ENCODE measurements around the gene TRMT44.
"Not testable (repeated sequence)": the region's sequence is repeated elsewhere in the genome, so short reads cannot be mapped to it uniquely, and the experiment has no call there.

TRMT44 gene

DNA sequence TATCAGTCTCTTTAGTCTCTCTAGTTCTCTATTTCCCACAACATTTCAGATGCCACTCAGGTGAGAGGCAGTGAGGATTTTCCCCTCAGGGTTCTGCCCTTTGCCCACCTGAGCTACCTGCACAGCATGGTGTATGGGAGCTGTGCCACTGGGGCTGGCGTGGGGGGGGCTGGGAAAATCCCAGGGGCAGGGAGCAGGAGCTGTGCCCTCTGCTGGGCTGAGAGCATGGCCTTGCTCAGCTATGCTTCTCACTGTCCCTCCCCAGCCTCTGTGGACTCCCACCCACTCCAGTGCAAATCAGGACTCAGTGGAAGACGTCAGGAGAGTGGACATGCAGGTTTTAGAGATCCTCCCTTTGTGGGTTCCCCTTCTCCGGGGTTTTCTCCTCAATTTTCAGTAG lies 57.2 kb downstream of the TRMT44 start:
- no peak for DNase-seq

DNA sequence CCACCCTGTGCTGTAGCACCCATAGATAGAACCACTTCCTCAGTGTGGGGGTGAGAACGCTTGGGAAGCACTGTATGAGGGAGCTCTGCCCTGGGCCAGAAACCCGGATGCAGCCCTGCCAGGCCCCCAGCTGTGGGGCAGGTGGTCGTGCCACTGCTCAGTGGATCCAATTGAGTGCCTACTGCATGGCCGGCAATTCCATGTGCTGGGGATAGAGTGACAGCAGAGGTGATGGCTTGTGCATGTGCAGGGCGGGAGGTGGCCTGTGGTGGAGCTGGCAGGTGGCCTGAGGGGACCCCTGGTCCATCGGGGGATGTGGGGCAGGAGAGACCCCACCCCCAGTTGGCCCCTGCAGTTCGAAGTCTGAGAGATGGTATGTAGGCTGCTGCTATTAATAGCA lies 60.4 kb downstream of the TRMT44 start:
- no peak for DNase-seq

DNA sequence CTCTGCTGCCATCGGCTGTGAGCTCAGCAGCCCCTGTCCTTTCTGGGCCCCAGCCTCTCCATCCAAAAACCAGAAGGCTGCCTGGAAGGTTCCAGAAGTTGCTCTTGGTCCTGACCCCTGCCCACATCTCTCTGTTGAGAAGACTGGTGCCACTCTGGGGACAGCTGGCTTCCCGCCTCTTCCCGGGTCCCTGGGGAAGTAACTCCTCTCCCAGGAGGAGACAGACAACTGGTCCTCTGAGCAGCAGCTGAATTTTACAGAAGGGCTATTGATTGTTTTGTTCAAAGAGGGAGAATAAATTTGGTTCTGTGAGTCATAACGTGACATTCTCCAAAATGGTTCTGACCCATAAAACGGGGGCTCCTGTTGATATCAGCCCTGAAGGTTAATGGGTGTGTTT lies 61.2 kb downstream of the TRMT44 start:
- no peak for DNase-seq

DNA sequence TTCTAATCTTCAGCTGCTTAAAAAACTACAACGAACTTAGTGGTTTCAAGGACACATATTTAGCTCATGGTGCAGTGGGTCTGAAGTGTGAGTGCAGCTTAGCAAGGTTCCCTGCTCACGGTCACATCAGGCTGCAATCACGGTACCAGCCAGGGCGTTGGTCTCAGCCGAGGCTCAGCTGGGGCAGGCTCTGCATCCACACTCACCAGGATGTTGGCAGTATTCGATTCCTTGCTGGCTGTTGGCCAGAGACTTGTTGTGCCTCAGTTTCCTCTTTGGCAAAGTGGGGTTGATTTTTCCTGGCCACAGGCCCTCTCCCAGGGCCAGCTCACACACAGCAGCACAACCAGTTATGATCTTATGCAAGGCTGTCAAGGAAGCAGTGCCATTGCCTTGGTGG lies 61.8 kb downstream of the TRMT44 start:
- DNase-seq: no peak

DNA sequence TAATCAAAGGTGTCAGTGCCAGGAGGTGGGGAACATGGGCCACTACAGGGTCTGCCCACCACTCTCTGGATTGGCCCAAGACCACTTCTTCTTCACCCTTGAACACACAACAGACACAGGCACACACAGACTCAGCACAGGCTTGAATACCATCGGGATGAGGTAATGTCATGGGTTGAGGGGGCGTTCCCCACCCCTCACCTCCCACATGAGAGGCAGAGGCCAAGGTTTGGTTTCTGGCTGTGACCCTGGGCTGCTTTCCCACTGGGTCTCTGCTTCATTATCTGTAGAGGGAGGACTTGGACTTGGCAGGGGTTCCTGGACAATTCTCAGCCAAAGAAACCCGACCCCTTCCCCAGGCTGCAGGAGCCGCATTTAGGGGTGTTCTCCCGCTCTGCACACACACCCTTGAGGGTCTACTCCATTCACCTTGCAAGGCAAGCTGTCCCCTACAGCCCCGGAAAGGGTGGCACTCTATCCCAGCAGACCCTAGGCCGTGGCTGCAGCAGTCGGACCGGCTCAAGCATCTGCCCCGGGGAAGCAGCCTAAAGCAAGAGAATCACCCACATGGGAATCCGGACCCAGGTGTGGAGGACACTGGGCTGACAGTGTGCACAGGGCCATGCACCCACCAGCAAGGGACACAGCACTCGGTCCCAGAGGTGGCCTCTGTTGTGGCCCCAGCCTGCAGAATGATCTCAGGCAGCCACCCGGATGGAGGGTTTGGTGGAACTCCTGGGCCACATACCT lies 62.4 kb downstream of the TRMT44 start:
- DNase-seq: no peak

DNA sequence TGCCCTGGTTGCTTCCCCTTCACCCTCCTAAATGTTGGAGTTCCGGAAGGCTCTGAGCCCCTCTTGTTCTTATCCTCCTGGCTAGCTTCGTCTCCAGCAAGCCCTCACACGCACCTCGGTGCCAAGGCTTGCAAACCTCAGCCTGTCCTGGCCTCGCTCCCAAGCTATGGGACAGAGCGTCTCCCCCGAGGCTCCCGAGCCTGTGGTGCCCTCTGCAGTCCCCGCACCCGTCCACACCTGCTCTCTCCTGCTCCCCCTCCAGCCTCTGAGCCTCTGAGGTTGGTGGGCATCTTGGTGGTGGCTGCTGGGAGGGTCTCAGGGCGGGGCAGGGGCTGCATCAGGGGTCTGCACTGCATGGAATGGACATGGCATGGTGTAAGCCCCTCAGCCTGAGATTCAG lies 63.2 kb downstream of the TRMT44 start:
- no peak for DNase-seq

DNA sequence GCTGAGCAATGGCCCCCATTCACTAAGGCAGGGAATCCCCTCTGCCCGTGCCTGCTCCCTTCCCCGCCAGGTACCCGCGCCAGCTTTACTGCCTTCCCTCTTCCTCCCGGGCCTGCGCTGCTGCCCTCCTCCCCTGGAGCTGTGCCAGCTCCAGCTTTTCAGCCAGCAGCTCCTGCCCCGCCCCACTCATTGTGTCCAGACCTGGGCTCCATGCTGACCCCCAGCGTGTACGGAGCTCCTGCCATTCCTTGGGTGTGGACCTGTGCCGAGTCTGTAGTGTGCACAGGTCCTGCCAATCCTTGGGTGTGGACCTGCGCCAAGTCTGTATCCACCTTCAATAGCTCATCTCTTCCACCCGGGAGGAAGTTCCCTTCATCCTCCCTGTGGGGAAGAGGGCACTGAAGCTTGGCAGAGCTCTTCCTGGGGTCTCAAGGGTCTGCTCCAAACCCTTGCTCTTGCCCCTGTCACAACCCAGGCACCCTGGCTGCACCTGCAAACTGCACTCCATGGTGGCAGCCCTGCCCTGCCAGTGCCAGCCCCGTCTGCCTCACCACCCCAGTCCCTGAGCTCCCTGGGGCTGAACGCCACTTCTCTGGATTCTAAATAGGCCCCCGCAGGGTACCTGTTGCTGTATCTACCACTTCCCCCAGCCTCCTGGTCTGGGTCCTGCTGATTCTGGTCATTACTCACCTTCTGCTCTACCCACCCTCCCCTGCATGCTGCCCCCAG lies 63.9 kb downstream of the TRMT44 start:
- DNase-seq: no peak

DNA sequence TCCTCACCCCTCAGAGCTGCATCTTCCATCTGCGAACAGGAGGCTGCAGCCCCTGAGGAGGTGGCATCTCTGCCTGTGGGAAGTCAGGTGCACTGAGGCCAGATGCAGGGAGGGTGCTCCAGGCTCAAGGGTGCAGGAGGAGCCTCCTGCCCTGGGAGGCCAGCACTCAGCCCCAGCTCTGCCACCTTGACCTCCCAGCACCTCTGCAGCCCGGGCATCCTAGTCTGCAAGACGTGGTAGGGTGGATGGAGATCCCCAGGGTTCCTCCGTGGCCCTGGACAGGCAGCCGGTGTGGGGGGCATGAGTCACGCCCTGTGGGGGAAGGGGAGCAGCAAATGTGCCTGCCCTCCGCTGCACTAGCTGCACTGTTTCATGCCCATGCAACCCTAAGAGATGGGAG lies 64.7 kb downstream of the TRMT44 start:
- DNase-seq: no peak

DNA sequence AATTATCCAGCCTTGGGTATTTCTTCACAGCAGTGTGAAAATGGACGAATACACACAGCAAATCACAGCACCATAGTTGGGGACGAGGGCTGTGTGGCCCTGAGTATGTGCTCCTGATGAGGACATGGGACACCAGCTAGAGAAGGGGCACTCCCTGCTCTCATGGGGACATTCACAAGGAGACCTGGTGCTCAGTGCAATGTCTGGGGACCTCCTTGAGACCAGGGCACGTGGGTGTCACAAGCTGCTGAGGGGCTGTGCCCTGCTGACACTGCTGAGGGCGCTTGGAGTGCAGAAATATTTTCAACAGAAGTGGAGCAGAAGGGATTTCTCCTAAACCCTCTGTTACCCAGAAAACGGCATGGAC lies 65.4 kb downstream of the TRMT44 start:
- no peak for DNase-seq

DNA sequence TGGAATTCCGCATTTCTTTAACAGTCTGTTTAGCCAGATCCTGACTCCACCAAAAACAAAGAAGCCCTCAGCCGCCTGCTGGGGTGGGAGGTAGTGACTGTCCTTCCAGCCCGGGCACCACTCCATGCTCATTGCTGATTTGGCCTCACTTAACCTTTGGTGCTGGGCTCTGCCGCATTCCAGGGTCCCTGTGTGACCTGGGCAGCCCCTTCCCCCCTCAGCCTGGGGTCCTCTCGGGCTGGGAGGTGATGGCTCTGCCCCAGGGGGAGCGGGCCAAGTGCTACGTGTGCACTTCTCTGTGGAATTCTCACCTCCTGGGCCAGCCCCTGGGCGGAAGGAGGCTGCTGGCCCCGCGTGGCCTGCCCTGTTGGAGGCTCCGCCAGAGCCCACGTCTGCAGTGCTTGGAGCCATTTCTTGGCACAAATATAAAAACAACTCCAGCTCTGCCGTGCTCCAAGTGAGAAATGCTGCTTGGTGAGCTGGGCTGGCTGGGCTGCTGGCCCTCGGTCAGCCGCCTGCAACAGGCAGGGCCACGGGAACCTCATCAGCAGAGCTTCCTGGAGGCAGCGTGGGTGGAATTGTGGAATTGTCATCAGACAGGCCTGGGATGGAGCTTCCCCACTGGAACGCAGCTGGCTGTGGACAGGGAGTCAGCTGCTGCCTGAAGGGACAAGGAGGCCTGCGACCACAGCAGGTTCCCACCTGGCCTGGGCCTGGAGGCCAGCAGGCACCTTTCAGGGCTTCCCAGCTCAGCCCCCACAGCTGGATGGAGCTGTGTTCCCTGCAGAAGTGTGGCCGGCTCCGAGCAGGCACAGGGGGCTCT lies 66.0 kb downstream of the TRMT44 start:
- no peak for DNase-seq

DNA sequence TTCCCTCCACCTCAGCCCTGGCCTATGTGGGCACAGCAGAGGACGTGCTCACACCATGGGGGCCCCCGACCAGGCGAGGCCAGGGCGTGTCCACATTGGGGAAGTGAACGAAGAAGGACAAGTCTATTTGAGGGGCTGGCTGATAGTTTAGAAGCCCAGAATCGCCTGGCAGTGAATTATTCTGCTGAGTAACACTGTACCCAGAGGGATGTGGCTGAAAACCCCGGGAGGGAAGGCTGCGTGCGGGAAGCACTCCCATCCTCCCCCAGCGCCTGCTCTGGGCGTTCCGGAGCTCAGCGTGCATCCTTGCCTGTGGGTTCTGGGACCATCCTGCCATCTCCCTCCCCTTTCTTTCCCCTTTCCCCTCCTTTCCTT lies 66.6 kb downstream of the TRMT44 start:
- no peak for DNase-seq

DNA sequence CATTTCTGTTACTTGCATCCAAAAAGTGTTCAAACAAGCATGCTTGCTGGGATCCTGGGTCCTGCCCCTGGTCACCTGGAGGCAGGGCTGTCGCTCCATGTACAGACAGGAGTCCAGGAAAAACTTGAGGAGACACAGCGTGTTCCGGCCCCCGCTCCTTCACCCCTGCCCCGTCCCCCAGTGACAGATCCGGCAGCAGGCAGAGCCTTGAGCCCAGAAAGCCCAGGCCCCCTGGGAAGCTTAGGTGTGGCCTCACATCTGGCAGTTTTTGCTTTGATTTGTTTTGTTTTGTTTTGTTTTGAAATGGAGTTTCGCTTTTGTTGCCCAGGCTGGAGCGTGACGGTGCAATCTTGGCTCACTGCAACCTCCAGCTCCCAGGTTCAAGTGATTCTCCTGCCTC lies 67.0 kb downstream of the TRMT44 start:
- no peak for DNase-seq

DNA sequence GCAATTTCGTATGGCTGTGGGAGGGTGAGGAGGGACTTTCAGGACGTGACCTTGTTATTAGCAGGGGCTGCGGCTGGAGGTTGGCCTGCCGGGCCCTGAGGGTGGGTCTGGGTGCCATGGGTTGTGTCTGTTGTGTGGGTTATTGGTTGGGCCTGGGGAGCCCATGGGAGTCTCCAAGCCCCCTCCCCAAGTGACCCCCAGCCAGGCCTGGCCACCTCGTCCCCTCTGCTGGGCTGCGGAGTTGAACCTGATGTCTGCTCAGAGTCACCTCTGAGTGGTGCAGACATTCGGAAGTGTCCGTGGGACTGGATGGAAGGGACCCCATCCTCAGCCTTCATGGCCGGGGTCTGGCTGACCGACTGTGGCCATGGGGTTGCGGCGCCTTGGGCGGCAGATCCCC lies 67.7 kb downstream of the TRMT44 start:
- DNase-seq: no peak

DNA sequence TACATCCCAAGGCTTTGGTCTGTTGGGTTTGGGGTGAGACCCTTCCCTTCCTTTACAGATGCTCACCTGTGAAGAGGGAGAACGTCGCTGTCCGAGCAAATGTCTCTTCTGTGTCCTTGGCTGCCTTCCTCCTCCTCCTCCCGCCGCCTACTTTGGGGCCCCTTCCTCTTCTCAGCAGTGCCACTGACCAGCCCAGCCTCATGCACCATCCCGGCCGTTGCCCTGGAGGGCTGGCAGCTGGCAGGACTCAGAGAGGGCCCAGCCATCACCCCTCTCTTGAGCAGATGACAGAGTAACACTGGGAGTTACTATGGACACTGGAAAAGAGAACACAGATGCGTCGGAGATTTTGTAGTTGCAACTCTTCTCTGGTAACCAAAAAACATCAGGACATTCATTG lies 68.2 kb downstream of the TRMT44 start:
- no peak for DNase-seq

DNA sequence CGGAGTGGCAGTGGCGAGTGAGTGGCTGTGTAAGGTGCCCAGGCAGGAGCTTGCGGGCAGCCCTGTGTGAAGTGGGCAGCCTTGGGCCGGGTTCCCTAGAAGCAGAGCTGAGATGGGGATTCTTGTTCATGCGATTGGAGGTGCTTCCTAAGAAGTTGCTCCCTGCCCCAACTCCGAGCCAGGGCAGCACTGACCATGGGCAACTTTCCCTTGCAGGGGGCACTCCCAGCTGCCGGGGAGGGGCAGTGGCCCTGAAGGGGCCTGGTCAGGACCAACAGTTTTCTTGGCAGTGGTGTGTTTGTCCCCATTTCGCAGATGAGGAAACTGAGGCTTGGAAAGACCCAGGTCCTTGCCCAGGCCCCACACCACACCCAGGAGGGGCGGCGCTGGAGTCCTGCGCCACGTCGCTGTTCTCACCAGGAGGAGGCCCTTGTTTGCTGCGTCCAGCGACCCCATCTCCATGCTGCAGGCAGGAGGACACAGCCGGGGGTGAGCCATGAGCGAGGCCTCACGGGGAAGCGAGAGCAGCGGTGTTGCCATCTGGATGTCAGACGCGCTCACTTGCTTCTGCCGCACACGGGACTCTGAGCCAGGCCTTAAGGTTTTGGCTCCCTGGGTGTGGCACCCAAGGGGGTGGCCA lies 68.9 kb downstream of the TRMT44 start:
- no peak for DNase-seq

DNA sequence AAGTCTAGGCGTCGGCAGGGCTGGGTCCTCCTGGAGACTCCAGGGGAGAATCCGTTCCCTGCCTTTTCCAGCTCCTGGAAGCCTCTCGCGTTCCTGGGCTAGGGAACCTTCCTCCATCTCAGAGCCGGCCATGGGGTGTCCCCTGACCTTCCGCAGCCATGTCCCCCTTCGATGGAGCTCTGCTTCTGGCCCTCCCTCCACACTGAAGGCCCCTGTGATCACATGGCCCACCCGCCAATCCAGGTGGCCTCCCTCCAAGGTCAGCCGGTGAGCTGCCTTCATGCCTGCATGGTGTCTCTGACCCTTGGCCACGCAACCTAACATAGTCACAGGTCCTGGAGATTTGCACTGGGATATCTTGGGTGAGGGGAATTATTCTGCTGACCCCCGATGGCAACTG lies 69.6 kb downstream of the TRMT44 start:
- DNase-seq: no peak

DNA sequence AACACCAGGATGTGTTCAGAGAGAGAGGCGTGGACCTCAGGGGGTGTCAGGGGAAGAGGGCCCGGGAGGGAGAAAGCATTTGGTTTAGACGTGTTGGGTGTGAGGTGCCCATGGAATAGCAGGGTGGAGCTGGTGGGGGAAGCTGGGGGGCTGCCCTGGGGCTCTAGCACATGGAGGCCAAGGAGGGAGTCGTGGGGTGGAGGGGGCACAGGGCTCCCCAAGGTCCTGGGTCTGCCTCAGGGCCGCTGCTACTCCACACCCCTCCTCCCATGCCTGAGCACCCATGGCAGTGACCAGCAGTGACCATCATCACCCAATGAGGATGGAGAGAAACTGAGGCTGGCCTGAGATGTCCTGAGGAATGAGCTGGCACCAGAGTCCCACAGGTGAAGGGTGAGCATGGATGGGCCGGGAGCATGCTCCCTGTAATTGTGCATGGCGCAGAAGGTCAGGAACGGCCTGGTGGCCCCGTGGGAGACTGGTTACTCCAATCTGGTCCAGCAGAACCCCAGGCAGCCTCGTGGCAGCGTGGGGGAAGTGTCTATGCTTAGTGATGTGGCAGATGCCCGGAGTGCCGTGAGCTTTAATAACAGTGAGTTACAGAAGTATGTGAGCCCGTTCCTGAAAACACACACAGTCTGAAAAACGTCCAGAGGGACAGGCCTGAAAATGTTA lies 70.2 kb downstream of the TRMT44 start:
- DNase-seq: no peak

DNA sequence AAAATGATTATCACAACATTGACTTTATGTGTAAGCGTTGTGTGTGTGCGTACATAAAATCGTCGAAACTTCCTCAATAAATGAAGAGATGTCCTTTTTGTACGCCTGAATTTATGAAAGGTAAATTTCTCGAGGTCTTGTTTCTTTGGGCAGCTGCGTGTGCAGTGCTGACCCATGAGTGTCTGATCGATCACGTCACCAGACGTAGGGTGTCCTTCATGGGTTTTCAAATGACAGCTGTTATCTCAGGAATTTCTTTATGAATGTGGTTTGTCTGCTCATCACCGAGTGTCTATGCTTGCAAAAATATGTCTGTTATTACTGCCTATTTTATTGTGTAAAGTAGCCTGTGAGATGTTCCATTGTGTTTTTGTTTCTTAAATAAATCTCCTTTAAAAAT lies 71.9 kb downstream of the TRMT44 start:
- DNase-seq: no peak

DNA sequence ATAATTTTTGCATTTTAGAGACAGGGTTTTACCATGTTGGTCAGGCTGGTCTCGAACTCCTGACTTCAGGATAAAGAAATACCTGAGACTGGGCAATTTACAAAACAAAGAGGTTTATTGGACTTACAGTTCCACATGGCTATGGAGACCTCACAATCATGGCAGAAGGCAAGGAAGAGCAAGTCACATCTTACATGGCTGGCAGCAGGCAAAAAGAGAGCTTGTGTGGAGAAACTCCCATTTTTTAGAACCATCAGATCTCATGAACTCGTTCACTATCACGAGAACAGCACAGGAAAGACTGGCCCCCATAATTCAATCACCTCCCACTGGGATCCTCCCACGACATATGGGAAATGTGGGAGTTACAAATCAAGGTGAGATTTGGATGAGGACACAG lies 72.5 kb downstream of the TRMT44 start:
- not testable (repeated sequence) for DNase-seq

DNA sequence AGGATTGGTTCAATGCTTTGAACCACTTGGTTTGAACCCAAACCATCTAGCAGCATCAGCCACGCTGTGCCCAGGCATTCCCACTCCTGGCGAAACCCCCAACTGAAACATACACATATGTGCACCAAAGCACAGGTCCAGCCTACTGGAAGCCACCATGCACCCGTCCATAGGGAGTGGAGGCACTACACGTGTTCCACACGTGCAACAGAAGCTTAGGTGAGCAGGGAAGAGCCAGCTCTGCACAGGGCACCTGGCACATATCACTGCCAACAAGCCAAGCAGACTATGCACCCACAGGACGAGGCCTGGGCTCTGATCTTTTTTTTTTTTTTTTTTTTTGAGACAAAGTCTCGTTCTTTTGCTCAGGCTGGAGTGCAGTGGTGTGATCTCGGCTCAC lies 73.4 kb downstream of the TRMT44 start:
- no peak for DNase-seq

DNA sequence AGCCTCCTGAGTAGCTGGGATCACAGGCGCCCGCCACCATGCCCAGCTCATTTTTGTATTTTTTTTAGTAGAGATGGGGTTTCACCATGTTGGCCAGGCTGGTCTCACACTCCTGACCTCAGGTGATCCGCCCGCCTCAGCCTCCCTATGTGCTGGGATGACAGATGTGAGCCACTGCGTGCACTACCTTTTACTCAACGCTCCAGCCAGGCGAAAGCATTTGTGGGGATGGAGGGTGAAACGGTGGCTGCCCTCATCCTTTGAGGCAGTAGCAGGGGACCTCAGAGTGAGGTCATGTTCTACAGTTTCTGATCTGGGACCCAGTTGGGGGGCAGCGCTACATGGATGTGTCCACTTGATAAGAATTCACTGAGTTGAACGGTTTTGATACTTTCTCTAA lies 73.8 kb downstream of the TRMT44 start:
- no peak for DNase-seq

DNA sequence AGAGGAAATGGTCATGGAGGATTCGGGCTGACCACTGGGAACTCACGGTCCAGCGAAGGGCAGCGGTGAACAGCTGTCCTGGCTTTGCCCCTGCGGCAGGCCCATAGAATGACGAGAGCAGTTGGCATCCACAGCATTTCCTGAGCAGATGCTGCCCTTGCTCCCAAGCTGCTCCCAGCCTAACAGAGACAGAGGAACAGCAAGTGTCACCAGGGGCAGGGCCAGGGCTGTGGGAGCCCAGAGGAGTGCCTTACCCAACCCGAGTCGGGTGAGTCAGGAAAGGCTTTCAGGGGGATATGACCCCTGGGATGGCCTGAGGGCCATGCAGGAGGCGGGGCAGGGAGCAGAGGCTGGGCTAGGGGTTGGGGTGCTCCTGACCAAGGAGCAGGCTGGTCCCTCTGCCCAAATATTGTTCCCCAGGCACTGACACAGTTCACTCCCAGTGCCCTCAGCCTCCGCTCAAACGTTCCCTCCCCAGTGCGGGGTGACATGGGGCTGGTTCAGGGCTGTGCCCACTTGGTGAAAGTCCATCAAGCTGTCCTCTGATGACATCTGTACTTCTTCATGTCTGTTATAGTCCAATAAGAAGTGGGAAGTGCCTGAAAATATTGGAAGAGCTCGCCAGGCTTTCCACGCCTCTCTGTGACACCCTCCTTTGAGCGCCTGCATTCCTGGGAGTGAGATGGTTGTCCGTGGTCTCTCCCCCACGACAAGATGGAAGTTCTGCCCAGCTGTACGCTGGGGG lies 74.9 kb downstream of the TRMT44 start:
- no peak for DNase-seq
